ENCODE data around the gene GRN.
A peak's percentile ranks its signal among the peaks of the same experiment; 100 is the strongest.
"Not testable (repeated sequence)": the region's sequence is repeated elsewhere in the genome, so short reads cannot be mapped to it uniquely, and the experiment has no call there.

Gene GRN

DNA sequence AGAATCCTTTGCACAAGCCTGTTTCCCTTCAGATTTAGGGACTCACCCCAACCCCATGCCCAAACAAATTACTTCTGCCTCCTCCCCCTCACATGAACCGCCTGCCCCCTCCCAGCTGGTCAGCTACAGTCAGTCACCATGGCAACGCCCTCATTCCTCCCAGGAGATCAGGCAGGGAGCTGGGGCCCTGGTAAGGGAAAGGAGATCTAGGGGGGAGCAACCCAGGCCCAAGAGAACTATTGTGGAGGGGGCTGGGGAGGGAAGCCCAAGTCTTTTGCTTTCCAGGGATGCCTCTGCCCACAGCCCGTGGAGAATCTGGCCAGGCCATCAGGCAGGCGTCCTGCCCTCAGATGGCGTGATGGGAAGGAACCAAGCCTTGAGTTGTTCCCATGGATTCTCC lies 15.7 kb downstream of the GRN start:
- H3K4me3 ChIP-seq (ENCODE audit: low read depth, low read length) = no peak overlapping the region
- H3K36me3 ChIP-seq = peaks cover 23% of the 10 kb centered on the region
- H3K9me3 ChIP-seq (ENCODE audit: severe bottlenecking) = no peaks in the 10 kb centered on the region
- DNase-seq = peak; percentile 88
- H3K27ac ChIP-seq = peak overlapping the region; percentile 65
- TF ChIP-seq, protein P1, sequence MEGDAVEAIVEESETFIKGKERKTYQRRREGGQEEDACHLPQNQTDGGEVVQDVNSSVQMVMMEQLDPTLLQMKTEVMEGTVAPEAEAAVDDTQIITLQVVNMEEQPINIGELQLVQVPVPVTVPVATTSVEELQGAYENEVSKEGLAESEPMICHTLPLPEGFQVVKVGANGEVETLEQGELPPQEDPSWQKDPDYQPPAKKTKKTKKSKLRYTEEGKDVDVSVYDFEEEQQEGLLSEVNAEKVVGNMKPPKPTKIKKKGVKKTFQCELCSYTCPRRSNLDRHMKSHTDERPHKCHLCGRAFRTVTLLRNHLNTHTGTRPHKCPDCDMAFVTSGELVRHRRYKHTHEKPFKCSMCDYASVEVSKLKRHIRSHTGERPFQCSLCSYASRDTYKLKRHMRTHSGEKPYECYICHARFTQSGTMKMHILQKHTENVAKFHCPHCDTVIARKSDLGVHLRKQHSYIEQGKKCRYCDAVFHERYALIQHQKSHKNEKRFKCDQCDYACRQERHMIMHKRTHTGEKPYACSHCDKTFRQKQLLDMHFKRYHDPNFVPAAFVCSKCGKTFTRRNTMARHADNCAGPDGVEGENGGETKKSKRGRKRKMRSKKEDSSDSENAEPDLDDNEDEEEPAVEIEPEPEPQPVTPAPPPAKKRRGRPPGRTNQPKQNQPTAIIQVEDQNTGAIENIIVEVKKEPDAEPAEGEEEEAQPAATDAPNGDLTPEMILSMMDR (IDR thresholded peaks at IDR 0.05; ENCODE audit: low read depth, low read length) = no peak
- H3K27me3 ChIP-seq (ENCODE audit: insufficient read depth, low read depth, severe bottlenecking) = no peaks in the 10 kb centered on the region

DNA sequence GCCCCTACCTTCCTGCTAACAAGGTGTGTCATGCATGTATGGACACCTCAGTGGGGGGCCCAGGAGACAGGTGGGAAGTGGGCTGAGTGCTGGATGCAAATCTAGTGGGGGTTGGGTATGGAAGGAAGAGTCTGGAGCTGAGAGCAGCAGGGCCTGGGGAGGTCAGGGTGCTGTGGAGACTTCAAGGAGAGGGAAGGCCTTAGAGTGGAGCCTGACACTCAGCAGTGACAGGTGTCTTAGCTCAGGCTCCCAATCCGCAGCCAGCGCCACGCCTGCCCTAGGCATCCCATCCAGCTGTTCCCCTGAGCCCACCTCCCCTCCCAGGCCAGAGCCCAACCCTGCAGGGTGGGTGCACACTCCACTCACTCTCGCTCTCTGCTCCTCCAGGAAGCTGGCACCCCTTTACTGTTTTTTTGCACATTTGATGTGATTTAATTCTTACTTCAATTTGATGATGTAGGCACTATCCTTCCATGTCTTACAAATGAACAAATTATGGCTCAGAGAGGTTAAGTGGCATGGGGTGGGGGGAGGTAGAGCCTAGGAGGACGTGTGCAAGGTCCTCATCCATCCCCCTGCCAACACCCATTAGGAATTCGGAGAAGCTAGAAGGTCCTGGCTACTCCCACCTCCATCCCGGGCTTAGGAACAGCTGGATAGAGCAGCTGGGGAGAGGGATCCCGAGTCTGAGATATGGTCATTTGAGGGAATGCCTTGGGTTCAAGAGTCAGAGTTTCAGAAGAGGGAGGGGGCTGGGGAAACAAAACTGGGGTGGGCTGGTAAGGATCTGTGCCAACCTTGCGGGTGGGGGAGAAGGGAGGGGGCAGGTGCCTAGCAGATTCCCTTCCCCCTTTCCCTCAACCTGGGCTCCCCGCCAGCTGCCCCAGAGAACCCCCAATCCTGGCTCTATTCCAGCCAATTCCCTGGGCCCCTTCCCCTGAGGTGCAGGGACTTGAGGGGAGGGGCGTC lies 16.5 kb downstream of the GRN start:
- TF ChIP-seq, protein P1 (IDR thresholded peaks at IDR 0.05; ENCODE audit: low read depth, low read length) = no peak
- Histone ChIP-seq H3K4me3 (ENCODE audit: low read depth, low read length) (no peak overlapping the region), H3K9me3 (ENCODE audit: severe bottlenecking) (no peaks in the 10 kb centered on the region), H3K27me3 (ENCODE audit: insufficient read depth, low read depth, severe bottlenecking) (no peaks in the 10 kb centered on the region), H3K27ac (peak overlapping the region; percentile 65), H3K36me3 (peaks cover 16% of the 10 kb centered on the region)
- DNase-seq = peak; percentile 50

DNA sequence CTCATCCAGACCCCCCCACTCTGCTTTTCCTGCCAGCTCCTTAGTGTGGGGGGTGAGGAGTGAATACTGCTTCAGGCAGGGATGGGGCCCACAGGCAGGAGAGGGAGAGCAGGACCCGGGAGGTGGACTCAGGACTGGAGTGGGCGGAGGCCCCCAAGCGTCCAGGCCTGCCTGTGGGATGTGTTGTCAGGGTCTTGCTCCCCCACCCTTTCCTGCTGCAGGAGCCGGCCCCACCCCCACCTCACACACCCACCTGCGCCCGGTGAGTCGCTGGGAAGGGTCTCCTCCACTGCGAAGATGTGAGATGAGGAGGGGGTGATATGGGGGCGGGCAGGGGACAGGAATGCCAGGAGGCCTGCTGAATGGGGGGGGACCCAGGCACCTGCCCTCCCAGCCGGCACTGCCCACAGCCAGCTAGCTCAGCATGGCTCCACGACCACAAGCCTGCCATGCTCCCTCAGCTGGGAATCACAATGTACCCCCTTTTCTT lies 17.4 kb downstream of the GRN start:
- no peaks in the 10 kb centered on the region for H3K9me3 ChIP-seq (ENCODE audit: severe bottlenecking)
- DNase-seq = peak; percentile 30
- TF ChIP-seq, protein P1 (IDR thresholded peaks at IDR 0.05; ENCODE audit: low read depth, low read length) = no peak
- H3K27me3 ChIP-seq (ENCODE audit: insufficient read depth, low read depth, severe bottlenecking) = no peaks in the 10 kb centered on the region
- H3K27ac ChIP-seq = peak overlapping the region; percentile 82
- peaks cover 16% of the 10 kb centered on the region for H3K36me3 ChIP-seq
- H3K4me3 ChIP-seq (ENCODE audit: low read depth, low read length) = peak overlapping the region; percentile 92

DNA sequence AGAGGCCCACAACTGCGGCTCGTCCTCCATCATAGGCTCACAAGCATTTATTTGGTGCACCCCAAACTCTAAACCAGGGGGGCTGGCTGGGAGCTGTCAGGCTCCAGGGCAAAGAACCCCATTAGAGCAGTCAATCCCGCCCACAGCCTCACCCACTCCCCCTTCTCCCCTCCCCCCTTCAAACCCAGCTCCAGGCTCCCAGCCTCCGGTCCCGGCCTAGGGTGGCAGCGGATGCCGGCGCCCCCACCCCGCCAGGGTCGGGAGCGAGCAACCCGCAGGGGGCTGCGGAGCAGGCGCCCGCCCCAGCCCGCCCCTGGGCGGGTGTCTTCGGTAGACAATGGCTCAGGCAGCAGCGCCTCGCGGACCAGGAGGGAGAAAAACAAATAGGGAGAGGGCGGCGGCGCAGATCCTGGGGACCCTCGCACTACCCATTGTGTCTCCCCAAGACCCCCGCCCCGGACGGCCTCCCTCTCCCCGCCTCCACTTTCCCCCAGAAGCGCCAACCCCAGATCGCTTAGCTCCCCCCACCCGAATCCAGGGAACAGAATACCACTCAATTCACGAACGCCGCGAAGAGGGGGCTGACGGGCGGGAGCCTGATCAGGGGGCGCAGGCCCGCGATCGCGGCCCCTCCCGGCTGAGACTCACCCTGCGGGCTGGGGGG lies 18.0 kb downstream of the GRN start:
- Histone ChIP-seq H3K9me3 (ENCODE audit: severe bottlenecking) (no peaks in the 10 kb centered on the region), H3K27me3 (ENCODE audit: insufficient read depth, low read depth, severe bottlenecking) (no peaks in the 10 kb centered on the region), H3K27ac (peak overlapping the region; percentile 82)

DNA sequence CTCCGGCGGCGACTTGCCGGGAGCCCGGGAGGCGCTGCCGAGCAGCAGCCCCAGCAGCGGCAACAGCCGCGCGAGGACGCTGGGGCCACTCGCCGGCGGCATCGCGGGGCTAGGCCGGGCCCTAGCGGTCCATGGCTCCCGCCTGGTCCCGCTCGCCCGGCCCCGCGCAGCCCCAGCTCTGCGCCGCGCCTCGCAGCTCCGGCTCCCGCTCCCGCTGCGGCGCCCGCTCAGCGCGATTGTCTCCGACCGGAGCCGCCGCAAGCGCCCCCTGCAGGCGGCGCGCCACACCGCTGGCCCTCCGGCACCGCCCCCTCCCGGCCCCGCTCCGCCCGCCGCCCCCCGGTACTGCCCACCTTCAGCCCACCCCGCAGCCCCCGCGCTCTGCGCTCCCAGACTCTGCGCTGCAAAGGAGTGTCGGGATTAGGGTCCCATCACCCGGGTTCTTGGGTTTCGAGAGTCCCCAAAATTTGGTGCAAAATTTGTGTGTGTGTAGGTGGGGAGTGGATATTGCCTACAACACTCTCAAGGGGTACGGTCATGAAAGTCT lies 18.6 kb downstream of the GRN start, which contains the start of gene FAM171A2:
Gene FAM171A2 (minus strand): TSS at position 241 of the 547 bp plus-strand sequence. CDS start 139 bp downstream, at position 102.
- H3K27ac ChIP-seq = peak within 1 kb of the TSS; percentile 82
- H3K4me3 ChIP-seq (ENCODE audit: low read depth, low read length) = peak within 1 kb of the TSS; percentile 92
- no peaks in the 10 kb centered on the region for H3K9me3 ChIP-seq (ENCODE audit: severe bottlenecking)
- H3K27me3 ChIP-seq (ENCODE audit: insufficient read depth, low read depth, severe bottlenecking) = no peaks in the 10 kb centered on the region
- TF ChIP-seq, protein P1 (IDR thresholded peaks at IDR 0.05; ENCODE audit: low read depth, low read length) = peak; percentile 80
- H3K36me3 ChIP-seq = peaks cover 7% of the 10 kb centered on the region
- DNase-seq = peak; percentile 76

More for the DNA sequence above, 18.0 kb downstream of the GRN start:
- Histone ChIP-seq H3K36me3 (peaks cover 12% of the 10 kb centered on the region), H3K4me3 (ENCODE audit: low read depth, low read length) (peak overlapping the region; percentile 92)
- DNase-seq = peak; percentile 60
- TF ChIP-seq, protein P1 (IDR thresholded peaks at IDR 0.05; ENCODE audit: low read depth, low read length) = no peak

DNA sequence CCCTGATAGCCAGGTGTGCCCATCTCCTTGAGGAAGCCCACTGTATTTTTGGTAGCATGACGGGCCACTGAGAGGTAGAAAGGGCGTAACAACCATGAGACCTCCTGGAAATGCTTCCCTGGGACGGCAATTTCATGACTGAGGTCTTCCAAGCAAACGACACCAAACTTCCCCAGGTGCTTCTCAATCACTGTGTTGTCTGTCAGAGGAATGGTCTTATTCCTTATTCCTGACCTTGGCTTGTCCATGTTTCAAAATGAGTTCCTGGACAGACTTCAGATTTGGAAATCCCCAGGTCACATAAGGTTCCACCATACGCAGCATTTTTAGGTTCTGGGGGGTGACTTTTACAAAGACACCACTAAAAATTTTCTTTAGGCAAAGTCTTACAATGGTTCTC lies 19.9 kb downstream of the GRN start:
- DNase-seq; H3K4me3 ChIP-seq (ENCODE audit: low read depth, low read length); H3K27me3 ChIP-seq (ENCODE audit: insufficient read depth, low read depth, severe bottlenecking); H3K36me3 ChIP-seq; H3K9me3 ChIP-seq (ENCODE audit: severe bottlenecking); H3K27ac ChIP-seq: not testable (repeated sequence)
